ENCODE measurements around the gene ECE2.

GRCh38 chr3:184290331-184290730, 14.5 kb downstream of the ECE2 start:
- TF ChIP-seq, protein P1, sequence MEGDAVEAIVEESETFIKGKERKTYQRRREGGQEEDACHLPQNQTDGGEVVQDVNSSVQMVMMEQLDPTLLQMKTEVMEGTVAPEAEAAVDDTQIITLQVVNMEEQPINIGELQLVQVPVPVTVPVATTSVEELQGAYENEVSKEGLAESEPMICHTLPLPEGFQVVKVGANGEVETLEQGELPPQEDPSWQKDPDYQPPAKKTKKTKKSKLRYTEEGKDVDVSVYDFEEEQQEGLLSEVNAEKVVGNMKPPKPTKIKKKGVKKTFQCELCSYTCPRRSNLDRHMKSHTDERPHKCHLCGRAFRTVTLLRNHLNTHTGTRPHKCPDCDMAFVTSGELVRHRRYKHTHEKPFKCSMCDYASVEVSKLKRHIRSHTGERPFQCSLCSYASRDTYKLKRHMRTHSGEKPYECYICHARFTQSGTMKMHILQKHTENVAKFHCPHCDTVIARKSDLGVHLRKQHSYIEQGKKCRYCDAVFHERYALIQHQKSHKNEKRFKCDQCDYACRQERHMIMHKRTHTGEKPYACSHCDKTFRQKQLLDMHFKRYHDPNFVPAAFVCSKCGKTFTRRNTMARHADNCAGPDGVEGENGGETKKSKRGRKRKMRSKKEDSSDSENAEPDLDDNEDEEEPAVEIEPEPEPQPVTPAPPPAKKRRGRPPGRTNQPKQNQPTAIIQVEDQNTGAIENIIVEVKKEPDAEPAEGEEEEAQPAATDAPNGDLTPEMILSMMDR (IDR thresholded peaks at IDR 0.05): no peak
- TF ChIP-seq POLR2A (IDR thresholded peaks at IDR 0.05): no peak

Data from tibial nerve (tissue), 3 donors.